Effector CD4-positive, alpha-beta T cell (primary cell): Measurements from ENCODE around the gene PHF10.
A peak's percentile ranks its signal among the peaks of the same experiment; 100 is the strongest.
"Not testable (repeated sequence)": the region's sequence is repeated elsewhere in the genome, so short reads cannot be mapped to it uniquely, and the experiment has no call there.

Experiments
- DNase-seq: peaks from one replicate; pipeline ENCODE4 v3.0.0-alpha.2; 2020

PHF10 gene

GRCh38 chr6:169722362-169723199, 1.7 kb downstream of the PHF10 start:
- peak; percentile 16 for DNase-seq

GRCh38 chr6:169720207-169720855, 4.0 kb downstream of the PHF10 start:
- DNase-seq: no peak

GRCh38 chr6:169719117-169719516, 5.2 kb downstream of the PHF10 start:
- no peak for DNase-seq

- no peak for DNase-seq
Observed at GRCh38 chr6:169714595-169714994, 9.7 kb downstream of the PHF10 start.

- DNase-seq: no peak
Observed at GRCh38 chr6:169714178-169714577, 10.1 kb downstream of the PHF10 start.

GRCh38 chr6:169710009-169710408, 14.3 kb downstream of the PHF10 start:
- DNase-seq: no peak

- no peak for DNase-seq
Observed at GRCh38 chr6:169709293-169709692, 15.0 kb downstream of the PHF10 start.

GRCh38 chr6:169707772-169708171, 16.5 kb downstream of the PHF10 start:
- no peak for DNase-seq

GRCh38 chr6:169702840-169703246, 21.5 kb downstream of the PHF10 start:
- no peak for DNase-seq

GRCh38 chr6:169701954-169702839, 22.1 kb downstream of the PHF10 start, which contains the start of the genes C6orf120 and WDR27:
TSS of gene C6orf120 (plus strand) at chr6:169702126. CDS start at chr6:169702460, 334 bp downstream.
TSS of gene WDR27 (minus strand) at chr6:169702029. CDS start at chr6:169689005, 13,024 bp downstream.
- peak; percentile 96 for DNase-seq

GRCh38 chr6:169701311-169701953, 22.9 kb downstream of the PHF10 start:
- no peak for DNase-seq

- DNase-seq: no peak
Observed at GRCh38 chr6:169700296-169700695, 24.0 kb downstream of the PHF10 start.

- not testable (repeated sequence) for DNase-seq
Observed at GRCh38 chr6:169697115-169697514, 27.2 kb downstream of the PHF10 start.

- DNase-seq: no peak
Observed at GRCh38 chr6:169695131-169695530, 29.2 kb downstream of the PHF10 start.

GRCh38 chr6:169692516-169692915, 31.8 kb downstream of the PHF10 start:
- DNase-seq: no peak

GRCh38 chr6:169691260-169691659, 33.0 kb downstream of the PHF10 start:
- no peak for DNase-seq

- no peak for DNase-seq
Observed at GRCh38 chr6:169689287-169689686, 35.0 kb downstream of the PHF10 start.

GRCh38 chr6:169685860-169686259, 38.4 kb downstream of the PHF10 start:
- DNase-seq: no peak

GRCh38 chr6:169684056-169684455, 40.2 kb downstream of the PHF10 start:
- DNase-seq: no peak

GRCh38 chr6:169678342-169678741, 46.0 kb downstream of the PHF10 start:
- DNase-seq: no peak

GRCh38 chr6:169677096-169677495, 47.2 kb downstream of the PHF10 start:
- no peak for DNase-seq

- DNase-seq: no peak
Observed at GRCh38 chr6:169675011-169675410, 49.3 kb downstream of the PHF10 start.
